GM12875 (cell line): Measurements from ENCODE around the gene NFE2L1.
"Not testable (repeated sequence)": the region's sequence is repeated elsewhere in the genome, so short reads cannot be mapped to it uniquely, and the experiment has no call there.

Source experiments
- H3K4me3 ChIP-seq: one replicate; pipeline ENCODE4 v1.5.1; 2011; ENCODE audit warnings: low read depth, low read length, control low read depth
- CTCF ChIP-seq: IDR thresholded peaks from 2 replicates; pipeline ENCODE4 v1.5.1; 2011; ENCODE audit warnings: low read depth, mild to moderate bottlenecking, control low read depth, inconsistent platforms, low read length, moderate library complexity, borderline replicate concordance; ENCODE audit not compliant: insufficient read depth

The NFE2L1 gene

GRCh38 chr17:48066656-48067055 is 18.5 kb downstream of the NFE2L1 start:
- no peak overlapping the region for H3K4me3 ChIP-seq
- TF ChIP-seq CTCF: no peak

- no peak for TF ChIP-seq CTCF
- H3K4me3 ChIP-seq: no peak overlapping the region
Measured at GRCh38 chr17:48067245-48067644, 19.1 kb downstream of the NFE2L1 start.

- not testable (repeated sequence) for H3K4me3 ChIP-seq
Measured at GRCh38 chr17:48067808-48068207, 19.6 kb downstream of the NFE2L1 start.

GRCh38 chr17:48068491-48068961 is 20.4 kb downstream of the NFE2L1 start:
- peak; percentile 47 for TF ChIP-seq CTCF
- H3K4me3 ChIP-seq: no peak overlapping the region

GRCh38 chr17:48070195-48070594 is 22.0 kb downstream of the NFE2L1 start:
- TF ChIP-seq CTCF: no peak

GRCh38 chr17:48071654-48072053 is 23.5 kb downstream of the NFE2L1 start:
- no peak for TF ChIP-seq CTCF
- H3K4me3 ChIP-seq: no peak overlapping the region

More at GRCh38 chr17:48070195-48070594, 22.0 kb downstream of the NFE2L1 start:
- no peak overlapping the region for H3K4me3 ChIP-seq

- not testable (repeated sequence) for H3K4me3 ChIP-seq
Measured at GRCh38 chr17:48072811-48073210, 24.7 kb downstream of the NFE2L1 start.

GRCh38 chr17:48073566-48074094 is 25.5 kb downstream of the NFE2L1 start:
- H3K4me3 ChIP-seq: not testable (repeated sequence)
